Kidney (tissue), 14 donors: ENCODE results near the gene PKIG. TPM values are rescaled to one million over a fixed set of nuclear protein-coding genes. Genes with fewer than 3 reads are reported as not detected.

Experiments
- DNase-seq, 5 donors: peaks; one replicate each; pipeline ENCODE4 v3.0.0-alpha.2; 2013 to 2020
- FAIRE-seq: peaks from 2 replicates; lab custom pipeline; 2012; peaks lifted over from hg19 to GRCh38; lab: Jason Lieb, UNC
- H3K27ac ChIP-seq, 2 donors: one replicate each; pipeline ENCODE4 v1.7.0; 2013; ENCODE audit warnings: low read depth in 2 of 2, low read length in 2 of 2, inconsistent platforms in 1 of 2
- H3K27me3 ChIP-seq: one replicate; pipeline ENCODE4 v1.7.1; 2013; ENCODE audit warnings: low read length, inconsistent platforms; ENCODE audit not compliant: control insufficient read depth, insufficient read depth
- H3K36me3 ChIP-seq, 3 donors: one replicate each; pipeline versions ENCODE4 v1.7.0 to v1.7.1; 2013; ENCODE audit warnings: low read length in 3 of 3, control low read depth in 1 of 3, inconsistent platforms in 1 of 3; ENCODE audit not compliant: insufficient read depth in 3 of 3, control insufficient read depth in 2 of 3
- H3K4me1 ChIP-seq, 3 donors: one replicate each; pipeline versions ENCODE4 v1.7.0 to v1.7.1; 2013; ENCODE audit warnings: low read length in 3 of 3, inconsistent platforms in 1 of 3, low read depth in 1 of 3; ENCODE audit not compliant: control insufficient read depth in 2 of 3, insufficient read depth in 2 of 3
- H3K4me3 ChIP-seq, 3 donors: one replicate each; pipeline versions ENCODE4 v1.7.0 to v1.8.1; 2013; ENCODE audit warnings: low read length in 3 of 3, control low read depth in 1 of 3, inconsistent platforms in 1 of 3
- H3K9ac ChIP-seq, 3 donors: one replicate each; pipeline versions ENCODE4 v1.7.0 to v1.7.1; 2013; ENCODE audit warnings: low read length in 3 of 3, control low read depth in 1 of 3, inconsistent platforms in 1 of 3
- H3K9me3 ChIP-seq, 3 donors: one replicate each; pipeline versions ENCODE4 v1.7.0 to v1.7.1; 2013; ENCODE audit warnings: low read length in 3 of 3, control low read depth in 1 of 3, inconsistent platforms in 1 of 3; ENCODE audit not compliant: control insufficient read depth in 2 of 3, insufficient read depth in 1 of 3
- intact Hi-C: fragments of 100-400 bp; cut with DNase I; formaldehyde crosslinking; loops from one replicate; pipeline ENCODE4 v1.11.1; 2022
- polyA plus RNA-seq: library from polyadenylated mRNA; stranded (reverse); fragments of 350-450 nt; fragmentation: Illumina TruSeq; extraction: RNeasy Lipid Tissue Mini Kit (QIAGEN cat#74804); gene quantifications from one replicate; pipeline ENCODE4 v1.2.3, GENCODE V29; 2014; ENCODE audit warnings: low read depth, low replicate concordance; ENCODE audit not compliant: insufficient read depth
- total RNA-seq: library from RNA; stranded (reverse); fragmentation: NEBNext Ultra II Directional; extraction: Animal tissue kit (Norgen Biotek cat#: 25700); gene quantifications from one replicate; pipeline ENCODE4 v1.2.1, GENCODE V29; 2021
- TF ChIP-seq, protein P1 (sequence below): IDR thresholded peaks from 3 replicates; pipeline ENCODE4 v1.5.1; 2012; ENCODE audit warnings: mild to moderate bottlenecking, moderate library complexity, borderline replicate concordance; ENCODE audit not compliant: insufficient read depth; ENCODE audit errors: extremely low read depth
- donor health status: control.
- donor health status: control.
- donor health status: control.
- donor health status: control.
- donor health status: control.
- donor health status: DM: yes; HTN: yes; CAD: no.
- donor health status: Normal renal cell carcinoma (clear cell type).

The PKIG gene
- total and polyA plus RNA-seq, 2 donors from 2014 or later: 71.1 to 150 TPM

DNA sequence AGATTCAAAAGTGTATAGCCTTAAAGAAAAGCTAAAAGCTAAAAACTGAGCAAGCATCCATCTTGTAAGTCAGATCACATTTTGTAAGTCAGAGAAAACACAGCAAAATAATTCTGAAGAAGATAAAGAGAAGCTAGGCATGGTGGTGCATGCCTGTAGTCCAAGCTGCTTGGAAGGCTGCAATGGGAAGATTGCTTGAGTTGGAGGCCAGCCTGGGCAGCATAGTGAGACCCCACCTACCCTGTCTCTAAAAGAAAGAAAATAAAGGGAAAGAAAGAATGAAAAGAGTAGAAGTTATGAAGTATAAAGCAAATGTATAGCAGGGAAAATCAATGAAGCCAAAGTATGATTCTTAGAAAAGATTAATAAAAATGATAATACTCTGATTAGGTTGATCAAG lies 20.5 kb upstream of the PKIG start:
- Histone ChIP-seq H3K36me3 (no peaks in the 10 kb centered on the region), H3K27me3 (no peaks in the 10 kb centered on the region), H3K9me3 (no peaks in the 10 kb centered on the region), H3K27ac (no peak overlapping the region), H3K4me3 (no peak overlapping the region), H3K4me1 (no peaks in the 10 kb centered on the region), H3K9ac (no peak overlapping the region)
- FAIRE-seq (no peak), DNase-seq (no peak)
- intact Hi-C loops: no loop called here
- TF ChIP-seq, protein P1, sequence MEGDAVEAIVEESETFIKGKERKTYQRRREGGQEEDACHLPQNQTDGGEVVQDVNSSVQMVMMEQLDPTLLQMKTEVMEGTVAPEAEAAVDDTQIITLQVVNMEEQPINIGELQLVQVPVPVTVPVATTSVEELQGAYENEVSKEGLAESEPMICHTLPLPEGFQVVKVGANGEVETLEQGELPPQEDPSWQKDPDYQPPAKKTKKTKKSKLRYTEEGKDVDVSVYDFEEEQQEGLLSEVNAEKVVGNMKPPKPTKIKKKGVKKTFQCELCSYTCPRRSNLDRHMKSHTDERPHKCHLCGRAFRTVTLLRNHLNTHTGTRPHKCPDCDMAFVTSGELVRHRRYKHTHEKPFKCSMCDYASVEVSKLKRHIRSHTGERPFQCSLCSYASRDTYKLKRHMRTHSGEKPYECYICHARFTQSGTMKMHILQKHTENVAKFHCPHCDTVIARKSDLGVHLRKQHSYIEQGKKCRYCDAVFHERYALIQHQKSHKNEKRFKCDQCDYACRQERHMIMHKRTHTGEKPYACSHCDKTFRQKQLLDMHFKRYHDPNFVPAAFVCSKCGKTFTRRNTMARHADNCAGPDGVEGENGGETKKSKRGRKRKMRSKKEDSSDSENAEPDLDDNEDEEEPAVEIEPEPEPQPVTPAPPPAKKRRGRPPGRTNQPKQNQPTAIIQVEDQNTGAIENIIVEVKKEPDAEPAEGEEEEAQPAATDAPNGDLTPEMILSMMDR: no peak

DNA sequence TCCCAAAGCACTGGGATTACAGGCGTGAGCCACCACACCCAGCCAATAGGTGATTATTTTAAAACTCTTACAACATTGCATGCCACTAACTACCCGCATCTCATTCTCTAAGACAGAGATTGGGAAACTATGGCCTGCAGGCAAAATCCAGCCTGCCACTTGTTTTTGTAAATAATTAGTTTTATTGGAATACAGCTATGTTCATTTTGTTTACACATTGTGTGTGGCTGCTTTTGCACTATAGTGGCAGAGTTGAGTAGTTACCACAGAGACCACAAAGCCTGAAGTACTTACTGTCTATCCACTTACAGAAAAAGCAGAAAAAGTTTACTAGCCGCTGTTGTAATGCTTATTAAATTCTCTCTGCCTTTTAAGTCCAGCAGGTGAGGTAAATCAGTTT lies 16.4 kb upstream of the PKIG start:
- no peaks in the 10 kb centered on the region for H3K4me1 ChIP-seq
- TF ChIP-seq, protein P1: no peak
- FAIRE-seq: no peak
- H3K4me3 ChIP-seq: no peak overlapping the region
- intact Hi-C loops: no loop called here
- no peak for DNase-seq
- no peak overlapping the region for H3K9ac ChIP-seq
- no peaks in the 10 kb centered on the region for H3K27me3 ChIP-seq
- peaks cover 0 to 4% (median 0%) of the 10 kb centered on the region in 3 donors for H3K36me3 ChIP-seq
- H3K9me3 ChIP-seq: no peaks in the 10 kb centered on the region
- H3K27ac ChIP-seq: no peak overlapping the region

DNA sequence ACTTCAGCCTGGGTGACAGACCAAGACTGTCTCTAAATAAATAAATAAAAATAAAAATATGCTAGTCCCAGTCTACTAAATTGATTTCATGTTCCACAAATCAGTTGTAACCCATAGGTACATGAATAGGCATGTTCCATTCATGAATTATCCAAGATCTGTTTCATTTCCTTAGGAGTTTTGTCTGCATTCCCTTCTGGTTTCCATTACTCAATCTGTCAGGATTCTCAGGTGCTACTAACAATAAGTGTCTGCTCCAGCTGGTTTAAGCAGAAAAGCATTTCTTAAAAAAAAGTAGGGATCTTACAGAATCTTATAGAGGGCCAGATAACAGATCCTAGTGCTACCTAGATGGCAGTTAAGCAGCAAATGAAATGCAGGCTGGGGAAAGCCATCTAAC lies 15.6 kb upstream of the PKIG start:
- Histone ChIP-seq H3K36me3 (peaks cover 0 to 4% (median 0%) of the 10 kb centered on the region in 3 donors), H3K9me3 (no peaks in the 10 kb centered on the region), H3K4me3 (no peak overlapping the region), H3K27me3 (no peaks in the 10 kb centered on the region), H3K9ac (no peak overlapping the region), H3K27ac (no peak overlapping the region), H3K4me1 (peaks cover 0 to 4% (median 0%) of the 10 kb centered on the region in 3 donors)
- FAIRE-seq: no peak
- intact Hi-C loops: no loop called here
- TF ChIP-seq, protein P1: no peak
- DNase-seq: no peak

DNA sequence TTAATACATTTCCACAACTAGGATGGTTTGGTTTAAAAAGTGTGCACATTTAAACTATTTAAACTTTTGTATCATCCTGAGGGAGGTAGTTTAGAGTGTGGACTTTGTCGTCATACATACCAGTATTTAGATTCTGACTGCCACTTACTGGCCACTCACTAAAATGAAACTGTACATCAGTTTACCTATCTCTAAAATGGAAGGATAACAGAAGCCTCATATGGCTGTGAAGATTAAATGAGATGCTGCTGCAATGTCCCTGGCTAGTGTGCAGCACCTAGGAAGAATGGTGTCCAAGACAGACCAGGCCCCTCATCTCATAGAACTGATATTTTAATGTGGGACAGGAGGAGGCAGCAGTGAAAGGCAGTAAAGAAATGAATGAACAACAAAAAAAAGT lies 12.0 kb upstream of the PKIG start:
- Histone ChIP-seq H3K9me3 (no peaks in the 10 kb centered on the region), H3K9ac (no peak overlapping the region), H3K36me3 (peaks cover 0 to 4% (median 0%) of the 10 kb centered on the region in 3 donors), H3K4me3 (no peak overlapping the region), H3K27ac (no peak overlapping the region), H3K27me3 (no peaks in the 10 kb centered on the region), H3K4me1 (peaks cover 3 to 12% (median 11%) of the 10 kb centered on the region in 3 donors)
- TF ChIP-seq, protein P1: no peak
- no peak for DNase-seq
- intact Hi-C loops: no loop called here
- FAIRE-seq: no peak
